Endothelial cell of umbilical vein (primary cell): ENCODE data around the gene AQP1. TPM values are rescaled to one million over a fixed set of nuclear protein-coding genes. Genes with fewer than 3 reads are reported as not detected.

Experiments
- BruUV-seq: library from RNA; stranded (reverse); fragments of 400-500 nt; replicated peaks from 2 replicates; lab custom pipeline; 2021; lab: Mats Ljungman, UMichigan
- CTCF ChIA-PET: fragments of 300-600, 350-600 bp; sonication (Branson Sonifier 250); formaldehyde crosslinking; loops from one replicate; lab custom pipeline; 2021; ENCODE audit warnings: antibody characterized with exemption, inconsistent platforms; lab: Charles Lee
- POLR2A ChIA-PET: fragments of 300-600, 350-600 bp; sonication (Branson Sonifier 250); formaldehyde crosslinking; loops from one replicate; lab custom pipeline; 2021; ENCODE audit warnings: antibody characterized with exemption, inconsistent platforms; lab: Charles Lee
- DNase-seq: peaks from one replicate; pipeline ENCODE4 v3.0.0-alpha.2; 2011; ENCODE audit warnings: low read depth, low spot score
- FAIRE-seq: peaks from 2 replicates; lab custom pipeline; 2011; peaks lifted over from hg19 to GRCh38; lab: Jason Lieb, UNC
- H2AFZ ChIP-seq: 2 replicates; pipeline ENCODE4 v1.6.0; 2012; ENCODE audit warnings: low read depth, low read length, control low read depth, inconsistent platforms
- H3K27ac ChIP-seq: 2 replicates; pipeline ENCODE4 v1.5.1; 2011; ENCODE audit warnings: low read depth, mild to moderate bottlenecking, control low read depth, low read length, moderate library complexity; ENCODE audit not compliant: insufficient read depth
- H3K27me3 ChIP-seq, 2 experiments: 2 replicates each; pipeline versions ENCODE4 v1.6.0 to v1.6.1; 2011; ENCODE audit warnings: low read length in 2 of 2, mixed read lengths in 1 of 2; ENCODE audit not compliant: control insufficient read depth in 2 of 2, insufficient read depth in 2 of 2
- H3K36me3 ChIP-seq, 2 experiments: 2 replicates in 1 of 2; 3 replicates in 1 of 2; pipeline ENCODE4 v1.5.1; 2011; ENCODE audit warnings: low read length in 2 of 2, mild to moderate bottlenecking in 1 of 2, moderate library complexity in 1 of 2; ENCODE audit not compliant: control insufficient read depth in 2 of 2, insufficient read depth in 2 of 2; ENCODE audit errors: extremely low read depth in 1 of 2
- H3K4me1 ChIP-seq: 3 replicates; pipeline ENCODE4 v1.5.1; 2011; ENCODE audit warnings: mild to moderate bottlenecking, low read length; ENCODE audit not compliant: control insufficient read depth, insufficient read depth; ENCODE audit errors: extremely low read depth
- H3K4me2 ChIP-seq: 2 replicates; pipeline ENCODE4 v1.6.1; 2011; ENCODE audit warnings: low read length, control low read depth, mixed read lengths; ENCODE audit not compliant: insufficient read depth
- H3K4me3 ChIP-seq, 3 experiments: fragments of 200-600 bp in 1 of 3; sonication (generic), shearing (Covaris generic) in 1 of 3; replicated peaks in 1 of 3; 2 replicates each; pipeline ENCODE4 v1.5.1; 2011 to 2016; ENCODE audit warnings: control low read depth in 3 of 3, low read length in 3 of 3, mild to moderate bottlenecking in 2 of 3, inconsistent platforms in 1 of 3, low read depth in 1 of 3, moderate library complexity in 1 of 3; ENCODE audit not compliant: insufficient read depth in 1 of 3
- H3K79me2 ChIP-seq: 2 replicates; pipeline ENCODE4 v1.6.0; 2012; ENCODE audit warnings: low read length, inconsistent platforms; ENCODE audit not compliant: control insufficient read depth, insufficient read depth
- H3K9ac ChIP-seq: replicated peaks from 2 replicates; pipeline ENCODE3; 2011; ENCODE audit warnings: low read length, control low read depth; ENCODE audit not compliant: insufficient read depth; ENCODE audit errors: extremely low read depth
- H3K9me1 ChIP-seq: replicated peaks from 3 replicates; pipeline ENCODE4 v1.6.0; 2011; ENCODE audit warnings: mild to moderate bottlenecking, low read length; ENCODE audit not compliant: control insufficient read depth, insufficient read depth; ENCODE audit errors: extremely low read depth
- H3K9me3 ChIP-seq: replicated peaks from 2 replicates; pipeline ENCODE4 v1.5.1; 2012; ENCODE audit warnings: low read length, inconsistent platforms; ENCODE audit not compliant: control insufficient read depth, insufficient read depth
- H4K20me1 ChIP-seq: replicated peaks from 2 replicates; pipeline ENCODE3; 2011; ENCODE audit warnings: mild to moderate bottlenecking, low read length; ENCODE audit not compliant: control insufficient read depth, insufficient read depth; ENCODE audit errors: extremely low read depth
- EZH2 ChIP-seq: IDR thresholded peaks from 2 replicates; pipeline ENCODE4 v1.6.1; 2012; ENCODE audit warnings: borderline replicate concordance, low read depth, mild to moderate bottlenecking, moderate library complexity, low read length, inconsistent platforms; ENCODE audit not compliant: severe bottlenecking
- FOS ChIP-seq: IDR thresholded peaks from 2 replicates; pipeline ENCODE4 v1.6.1; 2011; ENCODE audit warnings: mild to moderate bottlenecking, low read length, moderate library complexity, borderline replicate concordance; ENCODE audit not compliant: insufficient read depth
- GATA2 ChIP-seq: IDR thresholded peaks from 2 replicates; pipeline ENCODE4 v1.7.0; 2011; ENCODE audit warnings: low read depth, mild to moderate bottlenecking, moderate library complexity, mixed read lengths, low read length; ENCODE audit not compliant: insufficient read length, insufficient read depth
- JUN ChIP-seq: IDR thresholded peaks from 2 replicates; pipeline ENCODE4 v1.6.1; 2011; ENCODE audit warnings: borderline replicate concordance, low read depth; ENCODE audit not compliant: insufficient read length, insufficient read depth
- MYC ChIP-seq: IDR thresholded peaks from one replicate; pipeline ENCODE4 v1.6.1; 2011; ENCODE audit warnings: mild to moderate bottlenecking, low read depth, low read length
- POLR2A ChIP-seq: IDR thresholded peaks from 2 replicates; pipeline ENCODE4 v1.6.1; 2012; ENCODE audit warnings: low read depth, mild to moderate bottlenecking, control low read depth, low read length
- POLR2AphosphoS5 ChIP-seq: IDR thresholded peaks from 2 replicates; pipeline ENCODE4 v1.6.1; 2012; ENCODE audit warnings: low read depth, mild to moderate bottlenecking, control low read depth, low read length, moderate library complexity; ENCODE audit not compliant: insufficient read depth
- dilution Hi-C: fragments of 300-500 bp; cut with MboI; formaldehyde crosslinking; loops from one replicate; pipeline ENCODE4 v1.15.0; 2019; ENCODE audit warnings: low sequenced_read_pairs; ENCODE audit not compliant: extremely low pct_ligation_motif_present
- intact Hi-C: fragments of 100-400 bp; cut with micrococcal nuclease; formaldehyde crosslinking; loops from one replicate; pipeline ENCODE4 v1.10.0; 2022
- polyA plus RNA-seq, 4 experiments: library from polyadenylated mRNA; depleted of rRNA in 3 of 4; stranded (reverse) in 3 of 4; unstranded in 1 of 4; fragments of >200 nt; gene quantifications; 2 replicates each; pipeline versions ENCODE4 v1.2.1 to v1.2.3, GENCODE V29; 2011 to 2012; ENCODE audit warnings: missing spikeins in 1 of 4
- total RNA-seq: library from RNA; stranded (reverse); gene quantifications from 2 replicates; pipeline ENCODE4 v1.2.3, GENCODE V29; 2021
- TF ChIP-seq, protein P1 (sequence below), 2 donors: IDR thresholded peaks; 1 replicate in 1 of 2; 2 replicates in 1 of 2; pipeline ENCODE4 v1.5.1; 2011; ENCODE audit warnings: low read length in 2 of 2, mild to moderate bottlenecking in 2 of 2, moderate library complexity in 2 of 2, control low read depth in 1 of 2, inconsistent platforms in 1 of 2, low read depth in 1 of 2; ENCODE audit not compliant: insufficient read depth in 1 of 2; ENCODE audit errors: extremely low read depth in 1 of 2
- TF ChIP-seq, protein P2 (sequence below): IDR thresholded peaks from 2 replicates; pipeline ENCODE4 v1.6.1; 2011; ENCODE audit not compliant: insufficient read depth, insufficient read length

Gene AQP1
- total and polyA plus RNA-seq, 2 donors (not counting 3 experiments of a cell fraction or from before 2014, with no cell fraction given), result 11.7 to 15.9 TPM

DNA sequence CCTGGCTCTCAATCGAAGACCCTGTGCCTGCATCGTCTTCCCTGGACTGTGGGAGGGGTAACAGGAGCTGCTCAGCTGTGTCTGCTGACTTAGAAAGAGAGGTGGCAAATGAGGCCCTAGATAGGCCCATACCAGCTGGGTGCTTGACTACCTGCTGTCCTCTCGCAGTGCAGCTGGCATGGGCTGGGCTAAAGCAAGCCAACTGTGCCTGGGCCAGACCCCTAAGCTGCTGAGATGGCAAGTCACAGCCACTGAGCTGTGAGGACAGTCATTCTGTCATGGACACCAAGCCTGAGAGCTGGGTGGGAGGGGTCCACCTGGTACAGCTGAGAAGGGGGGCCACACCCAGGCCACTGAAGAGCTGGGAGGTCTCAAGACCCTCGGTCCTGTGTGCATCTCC, 45.8 kb upstream of the AQP1 start:
- H3K4me1 ChIP-seq, result peaks cover 19% of the 10 kb centered on the region
- no peaks in the 10 kb centered on the region for H3K9me3 ChIP-seq
- H3K9me1 ChIP-seq, result no peaks in the 10 kb centered on the region
- no peak for TF ChIP-seq GATA2
- TF ChIP-seq MYC, result no peak
- no peak for TF ChIP-seq JUN
- no peak for TF ChIP-seq POLR2A
- no peak for TF ChIP-seq FOS
- no peak for TF ChIP-seq POLR2AphosphoS5
- TF ChIP-seq, protein P1, sequence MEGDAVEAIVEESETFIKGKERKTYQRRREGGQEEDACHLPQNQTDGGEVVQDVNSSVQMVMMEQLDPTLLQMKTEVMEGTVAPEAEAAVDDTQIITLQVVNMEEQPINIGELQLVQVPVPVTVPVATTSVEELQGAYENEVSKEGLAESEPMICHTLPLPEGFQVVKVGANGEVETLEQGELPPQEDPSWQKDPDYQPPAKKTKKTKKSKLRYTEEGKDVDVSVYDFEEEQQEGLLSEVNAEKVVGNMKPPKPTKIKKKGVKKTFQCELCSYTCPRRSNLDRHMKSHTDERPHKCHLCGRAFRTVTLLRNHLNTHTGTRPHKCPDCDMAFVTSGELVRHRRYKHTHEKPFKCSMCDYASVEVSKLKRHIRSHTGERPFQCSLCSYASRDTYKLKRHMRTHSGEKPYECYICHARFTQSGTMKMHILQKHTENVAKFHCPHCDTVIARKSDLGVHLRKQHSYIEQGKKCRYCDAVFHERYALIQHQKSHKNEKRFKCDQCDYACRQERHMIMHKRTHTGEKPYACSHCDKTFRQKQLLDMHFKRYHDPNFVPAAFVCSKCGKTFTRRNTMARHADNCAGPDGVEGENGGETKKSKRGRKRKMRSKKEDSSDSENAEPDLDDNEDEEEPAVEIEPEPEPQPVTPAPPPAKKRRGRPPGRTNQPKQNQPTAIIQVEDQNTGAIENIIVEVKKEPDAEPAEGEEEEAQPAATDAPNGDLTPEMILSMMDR (IDR thresholded peaks at IDR 0.05; ENCODE audit: extremely low read depth in 1 of 2, insufficient read depth in 1 of 2, low read depth in 1 of 2, low read length in 2 of 2), result no peak
- no peak for TF ChIP-seq EZH2
- TF ChIP-seq, protein P2, sequence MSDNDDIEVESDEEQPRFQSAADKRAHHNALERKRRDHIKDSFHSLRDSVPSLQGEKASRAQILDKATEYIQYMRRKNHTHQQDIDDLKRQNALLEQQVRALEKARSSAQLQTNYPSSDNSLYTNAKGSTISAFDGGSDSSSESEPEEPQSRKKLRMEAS, result no peak
- dilution Hi-C loops (no loop called here), intact Hi-C loops (no loop called here)
- BruUV-seq, result no TSS peak
- H2AFZ ChIP-seq, result no peak overlapping the region
- H4K20me1 ChIP-seq, result no peaks in the 10 kb centered on the region
- no peaks in the 10 kb centered on the region for H3K27me3 ChIP-seq
- DNase-seq (no peak), FAIRE-seq (no peak)
- CTCF ChIA-PET, result interaction anchor here (0.7 to 0.9 kb wide), 2 partner anchors 59 to 73 kb away, joined by 3 read pairs; no protein-coding TSS in a partner anchor
- POLR2A ChIA-PET, result no interaction called here
- no peak overlapping the region for H3K9ac ChIP-seq
- no peaks in the 10 kb centered on the region for H3K36me3 ChIP-seq
- no peak overlapping the region for H3K27ac ChIP-seq
- H3K79me2 ChIP-seq, result no peaks in the 10 kb centered on the region
- H3K4me3 ChIP-seq, result no peak overlapping the region
- H3K4me2 ChIP-seq, result no peak overlapping the region
